Heart left ventricle (tissue), 13 donors: ENCODE results near the gene PCMTD2.

Source experiments
- POLR2A ChIP-seq, 2 donors: fragments of 450-650 bp; IDR thresholded peaks; one replicate each; pipeline ENCODE4 v1.6.1; 2017; ENCODE audit warnings: antibody characterized with exemption in 2 of 2, mild to moderate bottlenecking in 2 of 2, moderate library complexity in 2 of 2
- TF ChIP-seq, protein P1 (sequence below), 12 donors: fragments of 200-600 bp; sonication (generic) in 4 of 12; IDR thresholded peaks; one replicate each; pipeline versions ENCODE4 v1.5.0 to v1.8.0; 2018 to 2022; ENCODE audit warnings: antibody characterized with exemption in 12 of 12, mild to moderate bottlenecking in 5 of 12
- donor health status: ischemic (EF 13 %, LVEDD 7.1; RV severe dilation, severe dysfunction).
- donor health status: DM: no; HTN: yes; CAD: no.
- donor health status: DM: no; HTN: no; CAD: no.
- donor health status: ischemic (EF 25% LVEDD 6.9; RV normal size, moderate dysfunction).
- donor health status: ischemic (EF 25% LVEDD 5.7; RV mildly dilated, moderate dysfunction).
- donor health status: ischemic (EF 35%, LVEDD 5.7; RV mildly dilated, moderate dysfunction).
- donor health status: nonischemic (EF 11% LVEDD 7.7; RV severe dilation, severe dysfunction).
- donor health status: DM: yes; HTN: yes; CAD: no.
- donor health status: PGD.
- donor health status: ischemic (EF 29% LVEDD 5.4; RV normal size, mild dysfunction).
- donor health status: nonischemic (EF 23%, LVEDD 6.1; RV moderate dilation, normal function).

DNA sequence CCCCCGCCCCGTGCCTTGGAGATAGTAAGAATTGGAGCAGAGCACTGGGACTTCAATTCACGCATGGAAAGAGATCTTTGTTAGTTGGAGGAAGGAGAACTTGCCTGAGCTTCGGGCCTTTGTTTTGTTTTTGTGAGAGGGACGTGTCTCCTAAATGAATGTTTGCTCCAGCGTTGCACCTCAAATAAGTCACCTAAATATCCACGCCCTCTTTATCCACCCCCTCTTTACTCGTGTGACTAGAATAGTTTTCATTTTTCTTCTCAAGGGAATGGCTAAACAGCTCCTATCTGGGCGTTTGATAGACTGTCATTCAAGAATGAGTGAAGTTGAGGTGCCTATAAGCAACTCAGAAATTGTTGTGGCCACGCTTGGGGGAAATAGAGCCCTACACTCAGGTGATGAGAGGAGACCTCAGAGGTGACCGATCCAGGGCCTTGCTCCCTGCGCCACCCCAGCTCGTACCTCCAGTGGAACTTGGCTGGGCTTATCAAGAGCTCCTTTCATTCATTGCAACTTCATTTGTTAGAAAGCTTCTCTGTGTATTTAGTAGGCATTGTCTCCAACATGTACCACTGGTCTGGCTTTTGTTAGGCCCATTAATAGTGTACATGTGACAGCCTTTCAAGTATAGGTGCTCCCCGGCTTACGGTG is 861 bp downstream of the PCMTD2 start:
- TF ChIP-seq, protein P1, sequence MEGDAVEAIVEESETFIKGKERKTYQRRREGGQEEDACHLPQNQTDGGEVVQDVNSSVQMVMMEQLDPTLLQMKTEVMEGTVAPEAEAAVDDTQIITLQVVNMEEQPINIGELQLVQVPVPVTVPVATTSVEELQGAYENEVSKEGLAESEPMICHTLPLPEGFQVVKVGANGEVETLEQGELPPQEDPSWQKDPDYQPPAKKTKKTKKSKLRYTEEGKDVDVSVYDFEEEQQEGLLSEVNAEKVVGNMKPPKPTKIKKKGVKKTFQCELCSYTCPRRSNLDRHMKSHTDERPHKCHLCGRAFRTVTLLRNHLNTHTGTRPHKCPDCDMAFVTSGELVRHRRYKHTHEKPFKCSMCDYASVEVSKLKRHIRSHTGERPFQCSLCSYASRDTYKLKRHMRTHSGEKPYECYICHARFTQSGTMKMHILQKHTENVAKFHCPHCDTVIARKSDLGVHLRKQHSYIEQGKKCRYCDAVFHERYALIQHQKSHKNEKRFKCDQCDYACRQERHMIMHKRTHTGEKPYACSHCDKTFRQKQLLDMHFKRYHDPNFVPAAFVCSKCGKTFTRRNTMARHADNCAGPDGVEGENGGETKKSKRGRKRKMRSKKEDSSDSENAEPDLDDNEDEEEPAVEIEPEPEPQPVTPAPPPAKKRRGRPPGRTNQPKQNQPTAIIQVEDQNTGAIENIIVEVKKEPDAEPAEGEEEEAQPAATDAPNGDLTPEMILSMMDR (IDR thresholded peaks at IDR 0.05) = no peak
- no peak for TF ChIP-seq POLR2A (IDR thresholded peaks at IDR 0.05)
